ENCODE data around the gene NAGPA.

DNA sequence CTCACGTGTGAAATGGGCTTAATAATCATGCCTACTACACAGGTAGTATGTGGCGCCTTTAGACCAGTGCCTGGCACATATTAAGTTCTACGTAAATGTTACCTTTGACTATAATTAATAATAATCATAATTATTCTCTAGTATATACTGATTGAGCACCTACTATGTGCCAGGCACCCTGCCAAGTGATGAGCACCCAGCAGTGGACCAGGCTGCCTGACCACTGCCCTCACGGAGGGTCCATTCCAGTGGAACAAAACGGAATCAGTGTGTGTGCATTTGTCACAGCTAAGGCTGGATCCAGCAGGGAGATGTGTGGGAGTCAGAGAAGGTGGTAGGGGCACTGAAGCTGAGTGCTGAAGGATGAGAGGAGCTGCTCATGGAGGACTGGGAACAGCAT, 45.1 kb downstream of the NAGPA start:
- TF ChIP-seq CTCF (IDR thresholded peaks at IDR 0.05; ENCODE audit: insufficient read depth, low read depth, low read length) (no peak), EZH2 (IDR thresholded peaks at IDR 0.05; ENCODE audit: insufficient read depth, low read length) (no peak)
